ENCODE measurements around the gene PSMD7.

PSMD7 gene

DNA sequence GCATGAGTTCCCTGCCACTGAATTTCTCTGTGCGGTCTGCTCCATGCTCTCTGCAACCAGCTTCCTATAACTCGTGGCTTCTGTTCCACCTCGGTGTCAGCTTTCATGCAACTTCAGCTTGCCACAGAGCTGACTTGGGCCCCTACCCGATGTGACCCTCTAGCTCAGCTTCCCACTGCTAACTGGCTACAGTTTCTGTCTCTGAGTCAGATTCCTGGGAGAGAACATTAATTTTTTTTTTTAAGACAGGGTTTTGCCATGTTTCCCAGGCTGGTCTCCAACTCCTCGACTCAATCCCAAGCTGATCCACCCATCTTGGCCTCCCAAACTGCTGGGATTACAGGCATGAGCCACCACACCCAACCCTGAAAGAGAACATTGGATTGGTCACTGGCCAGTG, 35.5 kb upstream of the PSMD7 start:
- ChIA-PET CTCF (interaction anchor here (0.6 to 0.7 kb wide), 2 partner anchors 844 to 1022 kb away, joined by 3 to 6 read pairs; no protein-coding TSS in a partner anchor), POLR2A (ENCODE audit: low non-redundant PET) (no interaction called here)
- TF ChIP-seq, protein P1, sequence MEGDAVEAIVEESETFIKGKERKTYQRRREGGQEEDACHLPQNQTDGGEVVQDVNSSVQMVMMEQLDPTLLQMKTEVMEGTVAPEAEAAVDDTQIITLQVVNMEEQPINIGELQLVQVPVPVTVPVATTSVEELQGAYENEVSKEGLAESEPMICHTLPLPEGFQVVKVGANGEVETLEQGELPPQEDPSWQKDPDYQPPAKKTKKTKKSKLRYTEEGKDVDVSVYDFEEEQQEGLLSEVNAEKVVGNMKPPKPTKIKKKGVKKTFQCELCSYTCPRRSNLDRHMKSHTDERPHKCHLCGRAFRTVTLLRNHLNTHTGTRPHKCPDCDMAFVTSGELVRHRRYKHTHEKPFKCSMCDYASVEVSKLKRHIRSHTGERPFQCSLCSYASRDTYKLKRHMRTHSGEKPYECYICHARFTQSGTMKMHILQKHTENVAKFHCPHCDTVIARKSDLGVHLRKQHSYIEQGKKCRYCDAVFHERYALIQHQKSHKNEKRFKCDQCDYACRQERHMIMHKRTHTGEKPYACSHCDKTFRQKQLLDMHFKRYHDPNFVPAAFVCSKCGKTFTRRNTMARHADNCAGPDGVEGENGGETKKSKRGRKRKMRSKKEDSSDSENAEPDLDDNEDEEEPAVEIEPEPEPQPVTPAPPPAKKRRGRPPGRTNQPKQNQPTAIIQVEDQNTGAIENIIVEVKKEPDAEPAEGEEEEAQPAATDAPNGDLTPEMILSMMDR (conservative IDR thresholded peaks at IDR 0.05; ENCODE audit: low read depth) = no peak
- H3K27ac ChIP-seq = no peak overlapping the region
- DNase-seq (ENCODE audit: low spot score) = no peak

DNA sequence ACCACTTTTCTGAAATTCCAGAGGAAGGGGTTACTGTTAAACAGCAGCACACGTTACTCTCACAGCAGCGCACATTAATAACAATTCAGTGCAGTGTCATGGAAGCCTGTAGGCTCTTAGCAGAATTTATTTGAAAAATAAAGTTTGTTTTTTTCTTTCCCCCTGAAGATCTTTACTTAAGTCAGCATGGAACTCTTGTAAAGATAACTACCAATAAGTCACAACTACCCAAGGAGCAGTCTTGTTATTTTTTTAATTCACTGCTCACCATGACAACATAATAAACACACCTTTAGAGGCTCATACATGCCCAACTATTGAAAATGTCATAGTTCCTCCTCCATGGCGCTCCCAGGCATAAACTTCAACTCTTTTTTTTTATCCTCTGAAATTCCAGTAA, 31.8 kb upstream of the PSMD7 start:
- CTCF ChIA-PET = interaction anchor here (2.0 kb wide), 1 partner anchor 10 kb away, joined by 4 read pairs; no protein-coding TSS in a partner anchor
- H3K27ac ChIP-seq = no peak overlapping the region
- POLR2A ChIA-PET (ENCODE audit: low non-redundant PET) = no interaction called here
- TF ChIP-seq, protein P1 (conservative IDR thresholded peaks at IDR 0.05; ENCODE audit: low read depth) = no peak
- DNase-seq (ENCODE audit: low spot score) = no peak

DNA sequence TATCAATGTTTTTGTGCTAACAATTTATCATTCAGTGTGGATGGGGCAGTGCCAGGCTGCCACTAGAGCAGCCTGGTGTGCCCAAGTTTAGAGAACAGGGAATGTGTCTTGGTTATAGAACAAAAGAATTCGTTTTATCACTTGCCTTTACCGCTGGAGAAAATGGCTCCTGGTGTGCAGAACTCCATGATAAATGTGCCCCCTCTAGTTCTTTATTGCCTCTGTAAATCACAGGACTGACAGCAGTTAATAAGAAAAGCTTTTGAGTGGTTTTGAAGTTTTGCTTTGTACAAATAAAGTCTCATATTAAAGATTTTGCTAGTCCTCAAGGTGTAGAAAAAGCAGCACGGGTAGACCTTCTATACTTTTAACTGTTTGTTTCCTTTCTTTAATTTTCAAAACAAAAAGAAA, 28.2 kb upstream of the PSMD7 start:
- POLR2A ChIA-PET (ENCODE audit: low non-redundant PET) = no interaction called here
- DNase-seq (ENCODE audit: low spot score) = no peak
- H3K27ac ChIP-seq = no peak overlapping the region
- TF ChIP-seq, protein P1 (conservative IDR thresholded peaks at IDR 0.05; ENCODE audit: low read depth) = no peak
- CTCF ChIA-PET = no interaction called here

DNA sequence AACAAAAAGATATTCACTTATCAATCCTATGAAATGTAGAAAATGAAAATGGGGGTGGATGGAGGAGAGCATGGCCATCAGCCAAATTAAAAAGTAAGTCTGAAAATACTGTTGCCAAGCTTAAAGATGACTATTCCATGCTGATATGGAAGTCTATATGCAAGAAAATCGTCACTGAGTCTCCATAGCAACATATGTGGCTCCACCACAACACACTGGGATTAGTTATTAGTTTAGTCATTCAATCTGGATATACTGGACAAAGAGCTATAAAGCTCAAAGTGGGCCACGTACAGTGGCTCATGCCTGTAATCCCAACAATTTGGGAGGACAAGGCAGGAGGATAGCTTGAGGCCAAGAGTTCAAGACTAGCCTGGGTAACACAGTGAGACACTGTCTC, 24.7 kb upstream of the PSMD7 start:
- TF ChIP-seq, protein P1 (conservative IDR thresholded peaks at IDR 0.05; ENCODE audit: low read depth) = no peak
- ChIA-PET CTCF (interaction anchor here (0.6 kb wide), 2 partner anchors 9 to 1400 kb away, joined by 3 to 5 read pairs; no protein-coding TSS in a partner anchor), POLR2A (ENCODE audit: low non-redundant PET) (no interaction called here)
- no peak for DNase-seq (ENCODE audit: low spot score)
- no peak overlapping the region for H3K27ac ChIP-seq

DNA sequence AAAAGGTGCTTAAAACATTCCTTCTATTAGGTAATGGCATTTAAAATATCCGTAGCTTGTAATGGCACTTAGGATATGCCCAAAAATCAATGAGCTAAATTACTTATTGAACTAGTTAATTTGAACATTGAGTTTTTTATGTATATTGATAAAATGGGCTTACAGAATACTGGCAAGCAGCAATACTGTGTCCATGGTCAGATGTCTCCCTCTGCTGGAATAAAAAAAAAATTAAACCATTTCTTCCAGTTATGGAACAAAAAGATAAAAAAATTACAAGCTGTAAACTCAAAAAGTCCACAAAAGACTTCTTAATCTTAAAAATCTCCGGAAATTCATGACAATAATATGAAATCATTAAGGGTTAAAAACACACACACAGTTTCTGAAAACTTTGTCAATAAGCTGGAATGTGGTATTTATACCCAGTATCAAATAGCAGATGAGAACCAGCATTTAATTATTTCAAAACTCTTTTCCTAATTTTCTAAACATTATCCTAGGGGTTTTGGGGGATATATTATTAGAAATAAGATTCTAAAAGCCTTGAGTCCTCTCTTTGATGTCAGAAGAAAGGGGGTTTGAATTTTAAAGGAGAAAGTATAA, 21.5 kb upstream of the PSMD7 start:
- ChIA-PET POLR2A (ENCODE audit: low non-redundant PET) (no interaction called here), CTCF (interaction anchor here (0.6 to 1.9 kb wide), 25 partner anchors 8 to 1523 kb away, joined by 3 to 8 read pairs (median 4); no protein-coding TSS in a partner anchor)
- H3K27ac ChIP-seq = no peak overlapping the region
- TF ChIP-seq, protein P1 (conservative IDR thresholded peaks at IDR 0.05; ENCODE audit: low read depth) = peak; percentile 69
- DNase-seq (ENCODE audit: low spot score) = peak; percentile 40

DNA sequence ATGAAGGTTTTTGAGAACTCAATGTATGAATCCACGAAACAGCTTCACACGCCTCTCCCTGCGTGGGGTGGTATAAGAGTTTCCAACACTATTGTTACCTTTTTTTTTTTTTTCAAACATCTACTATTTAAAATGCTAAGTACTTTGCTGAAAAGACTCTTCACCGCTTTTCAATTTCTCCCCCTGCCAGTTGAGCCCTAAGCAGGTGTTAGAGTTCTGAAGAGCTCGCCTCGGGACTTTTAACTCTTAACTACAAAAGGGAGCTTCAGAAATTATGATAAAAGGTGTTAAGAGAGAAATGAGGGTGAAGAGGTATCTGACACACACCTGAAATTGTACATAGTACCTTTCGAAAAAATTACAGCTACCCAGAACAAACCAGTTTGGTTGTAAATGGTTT, 20.9 kb upstream of the PSMD7 start:
- DNase-seq (ENCODE audit: low spot score) = no peak
- H3K27ac ChIP-seq = no peak overlapping the region
- CTCF ChIA-PET = interaction anchor here (0.6 to 1.4 kb wide), 21 partner anchors 9 to 1524 kb away, joined by 3 to 7 read pairs (median 4); no protein-coding TSS in a partner anchor
- TF ChIP-seq, protein P1 (conservative IDR thresholded peaks at IDR 0.05; ENCODE audit: low read depth) = no peak
- POLR2A ChIA-PET (ENCODE audit: low non-redundant PET) = no interaction called here

Measured in RWPE1 (cell line).